ENCODE data around the gene SMAD6.

SMAD6 gene

GRCh38 chr15:66751579-66751978 is 49.5 kb downstream of the SMAD6 start:
- Histone ChIP-seq H2AFZ (no peak overlapping the region), H3K27me3 (ENCODE audit: control insufficient read depth, insufficient read depth, low read length) (no peaks in the 10 kb centered on the region), H3K4me2 (ENCODE audit: low read length) (no peak overlapping the region), H3K4me3 (ENCODE audit: low read depth, low read length) (no peak overlapping the region), H3K27ac (no peak overlapping the region), H3K9ac (no peak overlapping the region), H3K4me1 (no peaks in the 10 kb centered on the region), H3K79me2 (no peaks in the 10 kb centered on the region), H3K9me3 (ENCODE audit: control insufficient read depth, low read length) (no peaks in the 10 kb centered on the region), H3K36me3 (ENCODE audit: control insufficient read depth, insufficient read depth, low read length) (no peaks in the 10 kb centered on the region)
- TF ChIP-seq, protein P1, sequence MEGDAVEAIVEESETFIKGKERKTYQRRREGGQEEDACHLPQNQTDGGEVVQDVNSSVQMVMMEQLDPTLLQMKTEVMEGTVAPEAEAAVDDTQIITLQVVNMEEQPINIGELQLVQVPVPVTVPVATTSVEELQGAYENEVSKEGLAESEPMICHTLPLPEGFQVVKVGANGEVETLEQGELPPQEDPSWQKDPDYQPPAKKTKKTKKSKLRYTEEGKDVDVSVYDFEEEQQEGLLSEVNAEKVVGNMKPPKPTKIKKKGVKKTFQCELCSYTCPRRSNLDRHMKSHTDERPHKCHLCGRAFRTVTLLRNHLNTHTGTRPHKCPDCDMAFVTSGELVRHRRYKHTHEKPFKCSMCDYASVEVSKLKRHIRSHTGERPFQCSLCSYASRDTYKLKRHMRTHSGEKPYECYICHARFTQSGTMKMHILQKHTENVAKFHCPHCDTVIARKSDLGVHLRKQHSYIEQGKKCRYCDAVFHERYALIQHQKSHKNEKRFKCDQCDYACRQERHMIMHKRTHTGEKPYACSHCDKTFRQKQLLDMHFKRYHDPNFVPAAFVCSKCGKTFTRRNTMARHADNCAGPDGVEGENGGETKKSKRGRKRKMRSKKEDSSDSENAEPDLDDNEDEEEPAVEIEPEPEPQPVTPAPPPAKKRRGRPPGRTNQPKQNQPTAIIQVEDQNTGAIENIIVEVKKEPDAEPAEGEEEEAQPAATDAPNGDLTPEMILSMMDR (IDR thresholded peaks at IDR 0.05): no peak

GRCh38 chr15:66752078-66752477 is 50.0 kb downstream of the SMAD6 start:
- H3K4me1 ChIP-seq: no peaks in the 10 kb centered on the region
- TF ChIP-seq, protein P1 (IDR thresholded peaks at IDR 0.05): no peak
- no peaks in the 10 kb centered on the region for H3K27me3 ChIP-seq (ENCODE audit: control insufficient read depth, insufficient read depth, low read length)
- no peak overlapping the region for H3K4me3 ChIP-seq (ENCODE audit: low read depth, low read length)
- H2AFZ ChIP-seq: no peak overlapping the region
- H3K79me2 ChIP-seq: no peaks in the 10 kb centered on the region
- H3K9me3 ChIP-seq (ENCODE audit: control insufficient read depth, low read length): no peaks in the 10 kb centered on the region
- H3K27ac ChIP-seq: no peak overlapping the region
- H3K9ac ChIP-seq: no peak overlapping the region
- no peak overlapping the region for H3K4me2 ChIP-seq (ENCODE audit: low read length)
- no peaks in the 10 kb centered on the region for H3K36me3 ChIP-seq (ENCODE audit: control insufficient read depth, insufficient read depth, low read length)

DNA sequence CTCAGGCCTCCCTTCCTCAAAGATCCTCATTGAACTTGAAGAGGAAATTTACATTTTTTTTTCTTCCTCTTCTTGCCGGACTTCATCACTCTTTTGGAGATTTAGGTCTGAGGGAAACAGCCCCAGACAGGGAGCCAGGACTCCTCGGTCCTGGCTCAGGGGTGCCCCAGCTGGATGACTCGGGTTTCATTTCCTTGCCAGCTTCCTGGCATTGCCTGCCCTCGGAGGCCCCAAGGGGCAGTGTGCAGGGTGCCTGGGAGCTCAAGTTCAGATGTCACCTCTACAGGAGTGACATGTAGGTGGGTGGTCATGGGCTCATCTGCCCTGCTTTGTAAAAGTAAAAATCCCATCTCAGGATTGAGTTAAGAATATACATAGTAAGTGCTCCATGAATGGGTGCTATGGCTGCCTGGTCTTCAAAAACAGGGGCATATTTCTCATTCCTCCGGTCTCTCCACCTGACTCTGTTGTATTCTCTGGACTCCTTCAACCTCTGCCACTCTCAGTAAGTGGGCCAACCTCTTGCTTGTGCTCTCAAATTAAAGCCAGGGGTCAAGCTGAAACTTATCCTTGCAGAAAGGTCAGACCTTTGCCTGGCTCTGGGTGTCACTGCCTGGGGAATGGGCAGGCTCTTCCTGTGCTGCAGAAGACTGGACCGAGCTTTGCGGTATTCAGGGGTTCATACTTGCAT is 51.8 kb downstream of the SMAD6 start:
- H3K27ac ChIP-seq: no peak overlapping the region
- TF ChIP-seq, protein P1 (IDR thresholded peaks at IDR 0.05): no peak

GRCh38 chr15:66754789-66755188 is 52.8 kb downstream of the SMAD6 start:
- Histone ChIP-seq H3K4me3 (ENCODE audit: low read depth, low read length) (no peak overlapping the region), H3K27ac (no peak overlapping the region), H3K79me2 (no peaks in the 10 kb centered on the region), H3K27me3 (ENCODE audit: control insufficient read depth, insufficient read depth, low read length) (no peaks in the 10 kb centered on the region), H3K4me1 (no peaks in the 10 kb centered on the region), H3K4me2 (ENCODE audit: low read length) (no peak overlapping the region), H2AFZ (no peak overlapping the region), H3K9ac (no peak overlapping the region), H3K36me3 (ENCODE audit: control insufficient read depth, insufficient read depth, low read length) (no peaks in the 10 kb centered on the region), H3K9me3 (ENCODE audit: control insufficient read depth, low read length) (no peaks in the 10 kb centered on the region)
- TF ChIP-seq, protein P1 (IDR thresholded peaks at IDR 0.05): no peak

More for the DNA sequence above, 51.8 kb downstream of the SMAD6 start:
- Histone ChIP-seq H2AFZ (no peak overlapping the region), H3K9me3 (ENCODE audit: control insufficient read depth, low read length) (no peaks in the 10 kb centered on the region), H3K4me1 (no peaks in the 10 kb centered on the region), H3K27me3 (ENCODE audit: control insufficient read depth, insufficient read depth, low read length) (no peaks in the 10 kb centered on the region), H3K36me3 (ENCODE audit: control insufficient read depth, insufficient read depth, low read length) (no peaks in the 10 kb centered on the region), H3K9ac (no peak overlapping the region), H3K79me2 (no peaks in the 10 kb centered on the region), H3K4me2 (ENCODE audit: low read length) (no peak overlapping the region), H3K4me3 (ENCODE audit: low read depth, low read length) (no peak overlapping the region)
